HG02973 (cell line): ENCODE data around the gene SRPRB.

Experiments used
- ATAC-seq: cut with Tn5 transposase; IDR thresholded peaks from one replicate; pipeline ENCODE4 v1.9.1; 2021; ENCODE audit warnings: moderate library complexity; ENCODE audit not compliant: unreplicated experiment

SRPRB gene

GRCh38 chr3:133863911-133864310, 58.3 kb downstream of the SRPRB start:
- no peak for ATAC-seq

GRCh38 chr3:133864616-133865015, 59.0 kb downstream of the SRPRB start:
- ATAC-seq, result no peak

- ATAC-seq, result no peak
These were observed 59.7 kb downstream of the SRPRB start for GRCh38 chr3:133865136-133865855.

- no peak for ATAC-seq
These were observed 60.5 kb downstream of the SRPRB start for GRCh38 chr3:133866141-133866540.

GRCh38 chr3:133868186-133868585, 62.6 kb downstream of the SRPRB start:
- ATAC-seq, result no peak

GRCh38 chr3:133868758-133869475, 63.3 kb downstream of the SRPRB start:
- ATAC-seq, result no peak

- no peak for ATAC-seq
These were observed 64.0 kb downstream of the SRPRB start for GRCh38 chr3:133869586-133869985.

- ATAC-seq, result no peak
These were observed 65.2 kb downstream of the SRPRB start for GRCh38 chr3:133870822-133871221.
